Thymus (tissue), 11 donors: ENCODE results near the gene CREB5. TPM values are rescaled to one million over a fixed set of nuclear protein-coding genes. Genes with fewer than 3 reads are reported as not detected.

Source experiments
- DNase-seq, 9 donors: peaks; one replicate each; pipeline ENCODE4 v3.0.0-alpha.2; 2013; ENCODE audit warnings: low spot score in 9 of 9, low read depth in 6 of 9, missing footprints in 1 of 9
- H3K27ac ChIP-seq, 2 donors: one replicate each; pipeline ENCODE4 v1.5.1; 2013; ENCODE audit warnings: control low read depth in 1 of 2, low read depth in 1 of 2, low read length in 1 of 2, mild to moderate bottlenecking in 1 of 2, moderate library complexity in 1 of 2
- H3K27me3 ChIP-seq, 2 donors: one replicate each; pipeline ENCODE4 v1.5.1; 2013; ENCODE audit warnings: low read length in 1 of 2; ENCODE audit not compliant: control insufficient read depth in 2 of 2, insufficient read depth in 1 of 2
- H3K36me3 ChIP-seq, 2 donors: one replicate each; pipeline ENCODE4 v1.5.1; 2013; ENCODE audit warnings: low read length in 1 of 2, mild to moderate bottlenecking in 1 of 2, moderate library complexity in 1 of 2; ENCODE audit not compliant: control insufficient read depth in 2 of 2, insufficient read depth in 2 of 2
- H3K4me1 ChIP-seq, 2 donors: one replicate each; pipeline ENCODE4 v1.5.1; 2013; ENCODE audit warnings: low read length in 2 of 2; ENCODE audit not compliant: control insufficient read depth in 2 of 2, insufficient read depth in 2 of 2
- H3K4me3 ChIP-seq, 2 donors: one replicate each; pipeline ENCODE4 v1.5.1; 2013; ENCODE audit warnings: low read length in 2 of 2, control low read depth in 1 of 2, mild to moderate bottlenecking in 1 of 2
- H3K9me3 ChIP-seq, 2 donors: one replicate each; pipeline ENCODE4 v1.5.1; 2013; ENCODE audit warnings: low read length in 1 of 2, mild to moderate bottlenecking in 1 of 2; ENCODE audit not compliant: control insufficient read depth in 2 of 2, insufficient read depth in 1 of 2
- WGBS: extraction: QIAGEN DNeasy Blood & Tissue Kit; methylation state at CpG from one replicate; pipeline ENCODE4 v1.1.7; 2013; 5-methylcytosine and 5-hydroxymethylcytosine counted together
- polyA plus RNA-seq: library from polyadenylated mRNA; stranded (reverse); fragments of 200-250 nt; gene quantifications from one replicate; pipeline ENCODE4 v1.2.3, GENCODE V29; 2013
- total RNA-seq: library from RNA; stranded (reverse); fragments of 120-200 nt; gene quantifications from one replicate; pipeline ENCODE4 v1.2.4, GENCODE V29; 2013
- donor health status: healthy.

Gene CREB5
- total and polyA plus RNA-seq, 2 donors: 1.1 to 5.4 TPM

DNA sequence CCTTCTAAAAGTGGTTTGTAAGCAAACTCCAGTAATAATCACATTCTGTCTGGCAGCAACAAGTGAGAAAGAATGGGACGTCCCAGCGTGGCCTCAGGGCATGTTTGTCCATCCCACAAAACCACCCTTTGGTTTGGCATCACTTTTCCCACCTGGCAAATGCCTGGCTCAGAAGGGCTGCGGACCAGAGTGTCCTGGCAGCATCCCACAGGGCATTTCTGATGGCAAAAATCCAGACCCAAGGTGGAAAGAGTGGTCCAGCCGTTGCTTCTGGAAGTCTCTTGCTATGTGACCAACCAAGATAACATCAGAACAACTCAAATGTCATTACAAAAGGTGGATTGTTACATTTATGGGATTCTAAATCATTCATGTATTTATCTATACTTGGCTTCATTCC, 174.4 kb downstream of the CREB5 start:
- DNase-seq: no peak
- peaks cover 0 to 3% of the 10 kb centered on the region in 2 donors for H3K4me1 ChIP-seq
- no peak overlapping the region for H3K27ac ChIP-seq
- H3K27me3 ChIP-seq: no peaks in the 10 kb centered on the region
- H3K4me3 ChIP-seq: no peak overlapping the region
- no peaks in the 10 kb centered on the region for H3K9me3 ChIP-seq
- H3K36me3 ChIP-seq: no peaks in the 10 kb centered on the region
- WGBS: 96% methylated on average over 4 of the region's 4 CpGs

DNA sequence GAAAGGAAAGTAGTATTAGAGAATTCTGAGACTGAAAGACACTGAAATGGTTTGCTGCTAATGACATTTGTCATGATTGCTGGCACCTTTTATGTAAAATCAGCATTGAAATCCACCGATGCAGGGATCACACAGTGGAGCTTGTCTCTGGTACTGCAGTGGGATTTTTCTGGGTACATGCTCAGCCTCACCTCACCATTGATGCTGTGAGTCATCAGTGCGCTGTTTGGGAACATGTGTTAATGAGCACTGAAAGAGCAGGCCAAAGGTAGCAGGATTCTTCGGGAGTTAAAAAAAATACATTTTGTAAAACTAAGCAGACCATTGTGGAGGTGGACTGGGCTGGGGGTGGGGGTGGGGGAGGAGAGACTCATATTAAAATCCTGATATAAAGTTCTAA, 174.9 kb downstream of the CREB5 start:
- DNase-seq: no peak
- Histone ChIP-seq H3K27me3 (no peaks in the 10 kb centered on the region), H3K4me3 (no peak overlapping the region), H3K9me3 (no peaks in the 10 kb centered on the region), H3K36me3 (no peaks in the 10 kb centered on the region), H3K4me1 (peaks cover 0 to 3% of the 10 kb centered on the region in 2 donors), H3K27ac (no peak overlapping the region)
- WGBS: 96% methylated on average over 3 of the region's 3 CpGs

DNA sequence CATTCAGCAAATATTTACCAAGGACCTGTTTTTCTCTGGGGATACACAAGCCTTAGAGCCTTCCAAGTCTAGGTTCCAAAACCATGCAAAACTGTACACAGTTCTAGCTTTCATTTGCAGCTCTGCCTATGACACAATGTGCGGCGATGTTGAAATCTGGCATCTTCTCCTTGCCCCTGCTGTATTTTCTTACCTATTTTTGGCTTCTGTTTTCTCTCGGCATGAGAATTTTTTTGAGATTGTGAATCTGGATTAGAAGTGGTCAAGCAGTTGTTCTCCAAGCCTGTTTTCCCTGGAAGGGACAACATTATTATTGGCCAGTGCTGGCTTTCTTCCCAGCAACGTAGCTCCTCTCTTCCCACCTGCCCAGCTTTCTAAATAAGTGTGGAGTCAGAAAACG, 176.3 kb downstream of the CREB5 start:
- DNase-seq: no peak
- Histone ChIP-seq H3K36me3 (no peaks in the 10 kb centered on the region), H3K4me3 (no peak overlapping the region), H3K9me3 (no peaks in the 10 kb centered on the region), H3K27ac (no peak overlapping the region), H3K27me3 (no peaks in the 10 kb centered on the region), H3K4me1 (peaks cover 0 to 5% of the 10 kb centered on the region in 2 donors)
- WGBS: 96% methylated on average over 5 of the region's 5 CpGs

DNA sequence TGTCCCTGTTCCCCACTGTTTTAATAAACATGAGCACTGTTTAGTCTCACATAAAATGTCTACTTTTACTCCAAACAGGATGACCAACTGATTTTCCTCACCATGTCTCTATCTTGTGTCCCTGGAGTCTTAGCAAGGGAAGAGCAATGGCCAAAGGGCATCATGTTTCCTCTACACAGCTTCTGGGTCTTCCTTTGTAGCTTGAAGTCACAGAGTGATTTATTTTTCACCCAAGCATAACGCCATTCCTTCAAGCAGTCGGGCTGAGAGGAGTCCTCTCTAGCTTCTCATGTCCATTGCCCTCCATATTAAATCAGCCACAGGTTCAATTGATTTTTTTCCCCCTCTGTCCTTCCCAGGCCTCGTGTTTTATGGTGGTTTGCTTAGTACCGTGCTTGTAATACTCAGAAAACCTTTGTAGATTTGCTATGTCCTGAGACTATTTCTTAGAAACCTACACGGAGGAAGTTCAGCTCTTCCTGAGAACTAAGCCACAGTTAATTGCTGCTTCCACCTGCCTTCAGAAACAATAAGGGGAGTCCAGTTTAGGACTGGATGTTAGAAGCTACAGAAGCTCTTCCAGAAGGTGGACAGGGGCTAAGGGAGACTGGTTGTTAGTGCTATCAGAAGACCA, 178.8 kb downstream of the CREB5 start:
- DNase-seq: peak in 1 of 9 donors; percentile 4
- H3K27ac ChIP-seq: no peak overlapping the region
- no peaks in the 10 kb centered on the region for H3K36me3 ChIP-seq
- H3K4me1 ChIP-seq: peaks cover 0 to 8% of the 10 kb centered on the region in 2 donors
- no peaks in the 10 kb centered on the region for H3K9me3 ChIP-seq
- 19% methylated on average over 5 of the region's 5 CpGs for WGBS
- H3K27me3 ChIP-seq: no peaks in the 10 kb centered on the region
- no peak overlapping the region for H3K4me3 ChIP-seq

DNA sequence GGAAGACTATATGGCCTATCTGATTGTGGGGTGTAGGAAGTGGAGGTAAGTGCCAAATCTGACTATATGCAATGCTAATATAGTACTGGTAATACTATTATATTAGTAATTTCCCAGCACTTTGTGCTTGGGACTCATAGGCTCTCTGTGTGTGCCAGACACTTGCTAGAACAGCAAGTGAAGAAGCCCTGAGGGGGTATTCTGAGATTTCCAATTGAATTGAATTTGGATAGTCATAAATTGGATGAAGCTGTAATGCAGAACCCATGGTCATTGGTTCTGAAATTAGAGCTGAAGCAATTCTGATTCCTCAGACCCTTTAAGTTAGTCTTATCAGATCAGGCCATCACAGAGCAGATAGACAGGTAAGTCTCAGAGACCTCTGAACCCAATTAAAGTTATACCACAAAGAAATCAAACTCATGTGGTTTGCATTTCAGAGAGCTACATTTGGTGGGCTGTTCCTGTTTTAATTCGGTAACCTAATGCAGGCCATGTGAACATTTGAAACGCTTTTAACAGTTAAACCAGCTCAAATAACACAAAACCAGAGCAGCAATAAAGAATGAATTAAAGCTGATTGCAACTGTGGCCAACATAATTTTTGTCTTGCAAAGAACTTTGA, 179.5 kb downstream of the CREB5 start:
- WGBS: 5% methylated on average over 2 of the region's 2 CpGs
- peaks cover 0 to 8% of the 10 kb centered on the region in 2 donors for H3K4me1 ChIP-seq
- no peak for DNase-seq
- no peaks in the 10 kb centered on the region for H3K27me3 ChIP-seq
- H3K4me3 ChIP-seq: no peak overlapping the region
- H3K9me3 ChIP-seq: no peaks in the 10 kb centered on the region
- H3K36me3 ChIP-seq: no peaks in the 10 kb centered on the region
- no peak overlapping the region for H3K27ac ChIP-seq

DNA sequence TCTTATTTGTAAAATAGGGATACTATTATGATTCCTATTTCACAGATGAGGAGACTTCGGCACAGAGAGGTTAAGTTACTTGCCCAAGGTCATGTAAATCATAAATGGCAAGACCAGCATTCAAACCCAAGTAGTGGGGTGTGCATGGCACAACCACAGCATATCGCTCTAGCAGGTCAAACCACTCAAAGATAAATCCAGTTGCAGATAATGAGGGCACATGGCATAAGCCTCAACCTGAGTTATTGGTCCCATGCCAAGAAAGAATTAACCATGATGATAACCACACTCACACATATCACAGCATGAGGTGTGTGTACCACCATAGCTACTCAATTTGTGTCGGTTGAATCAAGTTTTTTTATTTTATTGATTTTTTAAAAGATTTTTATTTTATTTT, 180.5 kb downstream of the CREB5 start:
- H3K27ac ChIP-seq: no peak overlapping the region
- WGBS: 96% methylated on average over 3 of the region's 3 CpGs
- no peaks in the 10 kb centered on the region for H3K36me3 ChIP-seq
- peaks cover 0 to 8% of the 10 kb centered on the region in 2 donors for H3K4me1 ChIP-seq
- no peaks in the 10 kb centered on the region for H3K27me3 ChIP-seq
- no peak overlapping the region for H3K4me3 ChIP-seq
- H3K9me3 ChIP-seq: no peaks in the 10 kb centered on the region
- DNase-seq: no peak

DNA sequence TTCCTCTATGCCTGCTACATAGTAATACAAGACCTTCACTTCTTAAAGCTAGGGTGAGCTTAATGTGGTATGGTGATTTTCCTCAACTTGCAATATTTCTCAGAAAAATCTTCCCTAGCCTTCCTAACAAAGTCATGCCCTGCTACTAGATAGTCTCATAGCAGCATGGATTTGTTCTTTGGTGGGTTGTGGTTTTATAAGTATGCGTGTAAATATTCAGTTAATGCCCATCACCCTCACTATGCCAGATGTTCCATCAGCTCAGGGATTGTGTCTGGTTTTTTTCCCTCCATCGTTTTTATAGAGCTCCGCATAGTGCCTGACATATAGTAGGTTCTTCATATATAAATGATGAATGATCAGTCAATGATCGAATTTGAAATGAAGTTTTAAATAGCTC, 182.8 kb downstream of the CREB5 start:
- Histone ChIP-seq H3K36me3 (no peaks in the 10 kb centered on the region), H3K27ac (no peak overlapping the region), H3K27me3 (no peaks in the 10 kb centered on the region), H3K4me3 (no peak overlapping the region), H3K4me1 (peaks cover 0 to 8% of the 10 kb centered on the region in 2 donors), H3K9me3 (no peaks in the 10 kb centered on the region)
- no peak for DNase-seq
- WGBS: 76% methylated on average over 4 of the region's 4 CpGs

DNA sequence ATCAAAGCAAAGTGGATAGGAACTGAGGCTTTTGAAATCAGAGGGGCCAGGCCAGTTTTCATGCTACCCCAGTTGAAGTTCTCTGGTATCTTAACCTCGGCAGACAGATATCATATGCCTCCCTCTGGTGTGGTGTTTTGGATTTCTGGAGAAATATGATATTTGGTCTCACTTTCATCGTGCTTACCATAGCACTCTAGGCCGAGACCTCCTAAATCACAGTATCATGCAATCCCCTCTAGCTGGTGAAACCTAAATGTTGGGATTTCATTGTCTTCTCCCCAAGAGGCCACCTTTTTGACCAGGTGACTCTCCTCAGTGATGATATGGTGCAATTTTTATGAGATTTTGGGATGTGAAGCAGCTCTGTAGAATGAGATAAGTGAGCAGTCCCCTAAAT, 183.5 kb downstream of the CREB5 start:
- H3K4me3 ChIP-seq: no peak overlapping the region
- no peaks in the 10 kb centered on the region for H3K27me3 ChIP-seq
- DNase-seq: no peak
- WGBS: 90% methylated on average over 3 of the region's 3 CpGs
- H3K9me3 ChIP-seq: no peaks in the 10 kb centered on the region
- H3K36me3 ChIP-seq: no peaks in the 10 kb centered on the region
- peaks cover 0 to 8% of the 10 kb centered on the region in 2 donors for H3K4me1 ChIP-seq
- no peak overlapping the region for H3K27ac ChIP-seq

DNA sequence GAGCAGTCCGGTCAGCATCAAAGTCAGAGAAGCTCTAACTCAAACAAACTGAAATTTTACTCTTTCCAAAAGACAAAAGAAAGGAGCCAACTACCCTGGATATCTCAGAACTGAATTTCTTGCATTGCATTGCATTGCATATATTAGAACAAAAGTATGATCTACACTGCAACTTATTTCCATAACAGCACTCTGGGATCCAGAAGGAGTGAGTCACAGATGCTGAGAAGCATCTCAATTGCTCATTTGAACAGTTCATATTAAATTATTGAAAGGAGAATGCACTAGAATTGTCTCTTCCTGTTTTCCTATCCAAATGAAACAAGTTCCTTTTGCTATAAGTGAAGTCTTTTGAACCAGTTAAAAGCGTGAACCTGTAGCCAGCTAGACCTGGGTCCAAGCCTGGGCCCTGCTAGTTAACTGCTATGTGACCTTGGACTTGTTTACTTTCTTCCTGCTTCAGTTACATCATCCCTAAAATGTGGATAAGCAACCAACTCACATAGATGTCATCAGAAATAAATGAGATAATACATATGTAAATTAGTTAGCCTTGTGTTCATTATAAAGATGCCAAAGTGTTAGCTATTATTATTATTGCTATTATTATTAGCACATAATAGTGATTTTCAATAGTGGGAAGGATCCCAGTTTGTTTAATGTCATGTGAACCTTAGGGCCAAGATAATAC, 184.1 kb downstream of the CREB5 start:
- peaks cover 0 to 5% of the 10 kb centered on the region in 2 donors for H3K4me1 ChIP-seq
- no peaks in the 10 kb centered on the region for H3K27me3 ChIP-seq
- H3K9me3 ChIP-seq: no peaks in the 10 kb centered on the region
- no peaks in the 10 kb centered on the region for H3K36me3 ChIP-seq
- no peak overlapping the region for H3K4me3 ChIP-seq
- DNase-seq: no peak
- H3K27ac ChIP-seq: no peak overlapping the region
- WGBS: 97% methylated on average over 2 of the region's 2 CpGs
